A549 (cell line): ENCODE results near the gene CLHC1.
"Not testable (repeated sequence)": the region's sequence is repeated elsewhere in the genome, so short reads cannot be mapped to it uniquely, and the experiment has no call there.

Experiments
- CHD4 ChIP-seq: fragments of 200-600 bp; sonication (generic); IDR thresholded peaks from 2 replicates; pipeline ENCODE4 v1.6.1; 2016; ENCODE audit warnings: antibody characterized with exemption, mild to moderate bottlenecking, borderline replicate concordance
- EP300 ChIP-seq, 2 experiments: fragments of >200 bp; sonication (Bioruptor Twin); formaldehyde crosslinking; IDR thresholded peaks; 2 replicates in 1 of 2; 3 replicates in 1 of 2; pipeline ENCODE4 v1.6.1; 2016 to 2017
- HDAC2 ChIP-seq: fragments of 200-600 bp; sonication (generic); IDR thresholded peaks from 2 replicates; pipeline ENCODE4 v1.6.1; 2016
- MAX ChIP-seq: IDR thresholded peaks from 2 replicates; pipeline ENCODE4 v1.6.1; 2012
- POLR2A ChIP-seq: IDR thresholded peaks from 2 replicates; pipeline ENCODE4 v1.6.1; 2012; ENCODE audit warnings: mild to moderate bottlenecking, low read length
- REST ChIP-seq: fragments of 200-600 bp; sonication (generic); IDR thresholded peaks from 2 replicates; pipeline ENCODE4 v1.6.1; 2016; ENCODE audit warnings: antibody characterized with exemption, mild to moderate bottlenecking, moderate library complexity
- TF ChIP-seq, protein P1 (sequence below): fragments of >200 bp; sonication (Bioruptor Twin); formaldehyde crosslinking; IDR thresholded peaks from 3 replicates; pipeline ENCODE4 v1.5.1; 2016
- TF ChIP-seq, protein P2 (sequence below): IDR thresholded peaks from 2 replicates; pipeline ENCODE4 v1.6.1; 2012; ENCODE audit warnings: low read depth, borderline replicate concordance

DNA sequence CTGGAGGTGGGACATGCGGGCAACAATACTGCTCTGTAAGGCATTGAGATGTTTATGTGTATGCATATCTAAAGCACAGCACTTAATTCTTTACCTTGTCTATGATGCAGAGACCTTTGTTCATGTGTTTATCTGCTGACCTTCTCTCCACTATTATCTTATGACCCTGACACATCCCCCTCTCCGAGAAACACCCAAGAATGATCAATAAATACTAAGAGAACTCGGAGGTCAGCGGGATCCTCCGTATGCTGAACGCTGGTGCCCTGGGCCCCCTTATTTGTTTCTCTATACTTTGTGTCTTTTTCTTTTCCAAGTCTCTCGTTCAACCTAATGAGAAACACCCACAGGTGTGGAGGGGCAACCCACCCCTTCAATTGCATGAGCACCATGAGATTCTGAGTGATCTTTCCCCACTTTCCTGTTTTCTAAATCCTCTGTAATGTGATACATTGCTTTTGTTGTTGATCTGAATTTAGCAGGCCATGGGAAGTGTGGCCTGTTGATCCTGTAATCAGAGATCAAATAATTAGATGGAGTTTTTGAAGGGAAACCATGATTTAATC, 47.8 kb upstream of the CLHC1 start:
- not testable (repeated sequence) for TF ChIP-seq CHD4; MAX; REST; HDAC2; EP300 (IDR thresholded peaks at IDR 0.05); POLR2A
- TF ChIP-seq, protein P1, sequence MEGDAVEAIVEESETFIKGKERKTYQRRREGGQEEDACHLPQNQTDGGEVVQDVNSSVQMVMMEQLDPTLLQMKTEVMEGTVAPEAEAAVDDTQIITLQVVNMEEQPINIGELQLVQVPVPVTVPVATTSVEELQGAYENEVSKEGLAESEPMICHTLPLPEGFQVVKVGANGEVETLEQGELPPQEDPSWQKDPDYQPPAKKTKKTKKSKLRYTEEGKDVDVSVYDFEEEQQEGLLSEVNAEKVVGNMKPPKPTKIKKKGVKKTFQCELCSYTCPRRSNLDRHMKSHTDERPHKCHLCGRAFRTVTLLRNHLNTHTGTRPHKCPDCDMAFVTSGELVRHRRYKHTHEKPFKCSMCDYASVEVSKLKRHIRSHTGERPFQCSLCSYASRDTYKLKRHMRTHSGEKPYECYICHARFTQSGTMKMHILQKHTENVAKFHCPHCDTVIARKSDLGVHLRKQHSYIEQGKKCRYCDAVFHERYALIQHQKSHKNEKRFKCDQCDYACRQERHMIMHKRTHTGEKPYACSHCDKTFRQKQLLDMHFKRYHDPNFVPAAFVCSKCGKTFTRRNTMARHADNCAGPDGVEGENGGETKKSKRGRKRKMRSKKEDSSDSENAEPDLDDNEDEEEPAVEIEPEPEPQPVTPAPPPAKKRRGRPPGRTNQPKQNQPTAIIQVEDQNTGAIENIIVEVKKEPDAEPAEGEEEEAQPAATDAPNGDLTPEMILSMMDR, result not testable (repeated sequence)
- TF ChIP-seq, protein P2, sequence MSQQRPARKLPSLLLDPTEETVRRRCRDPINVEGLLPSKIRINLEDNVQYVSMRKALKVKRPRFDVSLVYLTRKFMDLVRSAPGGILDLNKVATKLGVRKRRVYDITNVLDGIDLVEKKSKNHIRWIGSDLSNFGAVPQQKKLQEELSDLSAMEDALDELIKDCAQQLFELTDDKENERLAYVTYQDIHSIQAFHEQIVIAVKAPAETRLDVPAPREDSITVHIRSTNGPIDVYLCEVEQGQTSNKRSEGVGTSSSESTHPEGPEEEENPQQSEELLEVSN, result not testable (repeated sequence)
